GM18519 (cell line): ENCODE data around the gene UCHL3.

Experiments
- ATAC-seq: cut with Tn5 transposase; IDR thresholded peaks from one replicate; pipeline ENCODE4 v1.9.1; 2021; ENCODE audit warnings: mild to moderate bottlenecking, moderate library complexity; ENCODE audit not compliant: unreplicated experiment, low FRiP score

The UCHL3 gene

GRCh38 chr13:75618308-75618707 is 68.7 kb downstream of the UCHL3 start:
- ATAC-seq = no peak

GRCh38 chr13:75620020-75620419 is 70.4 kb downstream of the UCHL3 start:
- ATAC-seq = no peak

GRCh38 chr13:75621147-75621546 is 71.6 kb downstream of the UCHL3 start:
- no peak for ATAC-seq

- ATAC-seq = no peak
Measured at GRCh38 chr13:75628801-75629200, 79.2 kb downstream of the UCHL3 start.

- ATAC-seq = no peak
Measured at GRCh38 chr13:75633285-75633684, 83.7 kb downstream of the UCHL3 start.

GRCh38 chr13:75635101-75635827 is 85.7 kb downstream of the UCHL3 start:
- no peak for ATAC-seq

- ATAC-seq = peak; percentile 38
Measured at GRCh38 chr13:75635828-75636435, 86.3 kb downstream of the UCHL3 start, which contains the start of gene LMO7. TSS of gene LMO7 (plus strand) at chr13:75636330. CDS start at chr13:75636658, 328 bp downstream.

- ATAC-seq = peak; percentile 33
Measured at GRCh38 chr13:75636436-75637180, 87.0 kb downstream of the UCHL3 start.

GRCh38 chr13:75637181-75637750 is 87.7 kb downstream of the UCHL3 start:
- no peak for ATAC-seq

- ATAC-seq = no peak
Measured at GRCh38 chr13:75639454-75639853, 89.9 kb downstream of the UCHL3 start.

- ATAC-seq = no peak
Measured at GRCh38 chr13:75641026-75641425, 91.4 kb downstream of the UCHL3 start.

GRCh38 chr13:75643182-75643581 is 93.6 kb downstream of the UCHL3 start:
- no peak for ATAC-seq

- ATAC-seq = no peak
Measured at GRCh38 chr13:75643693-75644092, 94.1 kb downstream of the UCHL3 start.

GRCh38 chr13:75645141-75645540 is 95.5 kb downstream of the UCHL3 start:
- no peak for ATAC-seq

- ATAC-seq = peak; percentile 74
Measured at GRCh38 chr13:75647126-75647784, 97.7 kb downstream of the UCHL3 start.

GRCh38 chr13:75648446-75648845 is 98.9 kb downstream of the UCHL3 start:
- ATAC-seq = no peak

- no peak for ATAC-seq
Measured at GRCh38 chr13:75651013-75651412, 101.4 kb downstream of the UCHL3 start.

GRCh38 chr13:75652726-75653125 is 103.1 kb downstream of the UCHL3 start:
- ATAC-seq = no peak
